Measurements from ENCODE around the gene BANF1. TPM values are rescaled to one million over a fixed set of nuclear protein-coding genes. Genes with fewer than 3 reads are reported as not detected.

BANF1 gene
- total RNA-seq, 4 donors from 2014 or later: 27.9 to 79.7 (median 34.0) TPM

GRCh38 chr11:65981101-65981740, 21.1 kb upstream of the BANF1 start:
- peaks cover 0 to 16% (median 7%) of the 10 kb centered on the region in 4 donors for H3K36me3 ChIP-seq
- H3K4me3 ChIP-seq: no peak overlapping the region
- no peak overlapping the region for H3K27ac ChIP-seq
- no peak for DNase-seq
- intact Hi-C loops (cut with DNase I; ENCODE audit: low total_unique reads): loop anchor here (5.0 to 10.0 kb wide), 2 partner anchors 276 to 1789 kb away; no protein-coding TSS in a partner anchor
- H3K9me3 ChIP-seq: no peaks in the 10 kb centered on the region
- H3K4me1 ChIP-seq: no peaks in the 10 kb centered on the region
- no peak for TF ChIP-seq POLR2AphosphoS5 (IDR thresholded peaks at IDR 0.05)
- no peak for TF ChIP-seq EP300 (IDR thresholded peaks at IDR 0.05; ENCODE audit: low read depth)
- no peaks in the 10 kb centered on the region for H3K27me3 ChIP-seq
- 0 to 83% methylated on average over 1 to 7 of the region's 12 CpGs for WGBS, 2 donors (ENCODE audit: low coverage in 1 of 2)
- in situ Hi-C loops (cut with MboI; ENCODE audit: low pct_ligation_motif_present in 1 of 4, low pct_unique_long_range_greater_than_20kb in 1 of 4, low sequenced_read_pairs in 3 of 4): loop anchor here (10.0 to 25.0 kb wide), 4 partner anchors 94 to 294 kb away; partner anchors contain the start of genes FIBP (in 3 of the 4), CCDC85B (in 2 of the 4), CTSW (in 2 of the 4) and KAT5 (in 2 of the 4)

GRCh38 chr11:65981972-65982823, 20.1 kb upstream of the BANF1 start:
- no peaks in the 10 kb centered on the region for H3K9me3 ChIP-seq
- no peak for TF ChIP-seq CTCF (IDR thresholded peaks at IDR 0.05)
- TF ChIP-seq EP300 (IDR thresholded peaks at IDR 0.05; ENCODE audit: low read depth): no peak
- TF ChIP-seq POLR2A (IDR thresholded peaks at IDR 0.05): no peak
- TF ChIP-seq POLR2AphosphoS5 (IDR thresholded peaks at IDR 0.05): no peak
- peaks cover 0 to 16% (median 7%) of the 10 kb centered on the region in 4 donors for H3K36me3 ChIP-seq
- WGBS, 2 donors (ENCODE audit: low coverage in 1 of 2): 73 to 75% methylated on average over 2 to 12 of the region's 16 CpGs
- no peak overlapping the region for H3K27ac ChIP-seq
- intact Hi-C loops (cut with DNase I; ENCODE audit: low total_unique reads): loop anchor here (5.0 to 10.0 kb wide), 2 partner anchors 277 to 1790 kb away; no protein-coding TSS in a partner anchor
- H3K27me3 ChIP-seq: no peaks in the 10 kb centered on the region
- in situ Hi-C loops (cut with MboI; ENCODE audit: low pct_ligation_motif_present in 1 of 4, low pct_unique_long_range_greater_than_20kb in 1 of 4, low sequenced_read_pairs in 3 of 4): loop anchor here (10.0 to 25.0 kb wide), 4 partner anchors 95 to 295 kb away; partner anchors contain the start of genes FIBP (in 3 of the 4), CCDC85B (in 2 of the 4), CTSW (in 2 of the 4) and KAT5 (in 2 of the 4)
- H3K4me1 ChIP-seq: no peaks in the 10 kb centered on the region
- no peak overlapping the region for H3K4me3 ChIP-seq
- no peak for DNase-seq

- Histone ChIP-seq H3K36me3 (peaks cover 0 to 12% (median 3%) of the 10 kb centered on the region in 4 donors), H3K4me1 (no peaks in the 10 kb centered on the region), H3K4me3 (no peak overlapping the region), H3K27ac (no peak overlapping the region), H3K27me3 (no peaks in the 10 kb centered on the region), H3K9me3 (no peaks in the 10 kb centered on the region)
- intact Hi-C loops (cut with DNase I; ENCODE audit: low total_unique reads): loop anchor here (5.0 to 10.0 kb wide), 2 partner anchors 278 to 1791 kb away; no protein-coding TSS in a partner anchor
- DNase-seq: no peak
- WGBS, 2 donors (ENCODE audit: low coverage in 1 of 2): 69 to 77% methylated on average over 10 to 22 of the region's 22 CpGs
- TF ChIP-seq POLR2A (IDR thresholded peaks at IDR 0.05) (no peak), CTCF (IDR thresholded peaks at IDR 0.05) (no peak), EP300 (IDR thresholded peaks at IDR 0.05; ENCODE audit: low read depth) (no peak), POLR2AphosphoS5 (IDR thresholded peaks at IDR 0.05) (no peak)
- in situ Hi-C loops (cut with MboI; ENCODE audit: low pct_ligation_motif_present in 1 of 4, low pct_unique_long_range_greater_than_20kb in 1 of 4, low sequenced_read_pairs in 3 of 4): loop anchor here (10.0 to 25.0 kb wide), 4 partner anchors 96 to 296 kb away; partner anchors contain the start of genes FIBP (in 3 of the 4), CCDC85B (in 2 of the 4), CTSW (in 2 of the 4) and KAT5 (in 2 of the 4)
Observed at GRCh38 chr11:65982824-65983588, 19.3 kb upstream of the BANF1 start.

GRCh38 chr11:65983589-65983987, 18.7 kb upstream of the BANF1 start:
- WGBS, 2 donors (ENCODE audit: low coverage in 1 of 2): 79% methylated on average over 5 of the region's 5 CpGs; no CpG with 5 or more reads in 1 of the 2 donors
- Histone ChIP-seq H3K27me3 (no peaks in the 10 kb centered on the region), H3K36me3 (peaks cover 0 to 6% (median under 1%) of the 10 kb centered on the region in 4 donors), H3K27ac (no peak overlapping the region), H3K4me3 (no peak overlapping the region), H3K4me1 (no peaks in the 10 kb centered on the region), H3K9me3 (no peaks in the 10 kb centered on the region)
- in situ Hi-C loops (cut with MboI; ENCODE audit: low pct_ligation_motif_present in 1 of 4, low pct_unique_long_range_greater_than_20kb in 1 of 4, low sequenced_read_pairs in 3 of 4): loop anchor here (10.0 to 25.0 kb wide), 4 partner anchors 96 to 296 kb away; partner anchors contain the start of genes FIBP (in 3 of the 4), CCDC85B (in 2 of the 4), CTSW (in 2 of the 4) and KAT5 (in 2 of the 4)
- intact Hi-C loops (cut with DNase I; ENCODE audit: low total_unique reads): loop anchor here (5.0 to 10.0 kb wide), 2 partner anchors 279 to 1791 kb away; no protein-coding TSS in a partner anchor
- DNase-seq: no peak
- TF ChIP-seq CTCF (IDR thresholded peaks at IDR 0.05): no peak
- TF ChIP-seq POLR2AphosphoS5 (IDR thresholded peaks at IDR 0.05): no peak
- no peak for TF ChIP-seq EP300 (IDR thresholded peaks at IDR 0.05; ENCODE audit: low read depth)
- no peak for TF ChIP-seq POLR2A (IDR thresholded peaks at IDR 0.05)
